BLaER1 (cell line): ENCODE data around the gene ROCK2.

Experiments
- H3K27ac ChIP-seq: shearing (Covaris generic); formaldehyde crosslinking; 2 replicates; pipeline ENCODE4 v1.8.1; 2022
- H3K27me3 ChIP-seq: shearing (Covaris generic); formaldehyde crosslinking; 2 replicates; pipeline ENCODE4 v1.8.1; 2022
- H3K36me3 ChIP-seq: shearing (Covaris generic); formaldehyde crosslinking; 2 replicates; pipeline ENCODE4 v1.8.1; 2022
- H3K4me1 ChIP-seq: shearing (Covaris generic); formaldehyde crosslinking; 2 replicates; pipeline ENCODE4 v1.8.1; 2022
- H3K4me2 ChIP-seq: shearing (Covaris generic); formaldehyde crosslinking; 2 replicates; pipeline ENCODE4 v1.8.1; 2022
- H3K4me3 ChIP-seq: shearing (Covaris generic); formaldehyde crosslinking; 2 replicates; pipeline ENCODE4 v1.8.1; 2022
- H3K9ac ChIP-seq: shearing (Covaris generic); formaldehyde crosslinking; 2 replicates; pipeline ENCODE4 v1.8.1; 2022
- H3K9me3 ChIP-seq: shearing (Covaris generic); formaldehyde crosslinking; 2 replicates; pipeline ENCODE4 v1.8.1; 2022
- H4K20me1 ChIP-seq: shearing (Covaris generic); formaldehyde crosslinking; 2 replicates; pipeline ENCODE4 v1.8.1; 2022
- Cebpa-rat ChIP-seq: shearing (Covaris generic); IDR thresholded peaks from 2 replicates; pipeline ENCODE4 v1.8.1; 2022

ROCK2 gene

DNA sequence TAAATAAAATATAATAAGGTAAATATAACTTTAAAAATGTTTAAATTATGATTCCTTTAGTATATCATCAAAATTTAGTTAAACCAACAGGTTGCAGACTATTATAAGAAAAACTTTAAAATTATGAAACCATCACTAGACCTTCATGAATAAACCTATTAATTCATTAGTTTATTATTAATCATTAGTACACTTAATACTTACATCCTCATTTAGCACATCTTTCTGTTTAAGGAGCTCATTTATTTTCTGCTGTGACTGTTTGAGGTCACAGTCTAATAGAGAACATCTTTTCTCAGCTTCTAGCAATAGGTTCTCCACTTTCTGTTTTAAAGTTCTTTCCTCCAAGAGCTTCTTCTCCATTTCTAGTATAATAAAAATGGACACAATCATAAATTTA, 136.4 kb downstream of the ROCK2 start:
- no peak overlapping the region for H3K9ac ChIP-seq
- no peak overlapping the region for H3K27ac ChIP-seq
- TF ChIP-seq Cebpa-rat, result no peak
- H3K36me3 ChIP-seq, result peaks cover 74% of the 10 kb centered on the region
- no peak overlapping the region for H3K4me2 ChIP-seq
- H3K9me3 ChIP-seq, result no peaks in the 10 kb centered on the region
- H4K20me1 ChIP-seq, result no peaks in the 10 kb centered on the region
- H3K27me3 ChIP-seq, result no peaks in the 10 kb centered on the region
- no peaks in the 10 kb centered on the region for H3K4me1 ChIP-seq
- H3K4me3 ChIP-seq, result no peak overlapping the region

DNA sequence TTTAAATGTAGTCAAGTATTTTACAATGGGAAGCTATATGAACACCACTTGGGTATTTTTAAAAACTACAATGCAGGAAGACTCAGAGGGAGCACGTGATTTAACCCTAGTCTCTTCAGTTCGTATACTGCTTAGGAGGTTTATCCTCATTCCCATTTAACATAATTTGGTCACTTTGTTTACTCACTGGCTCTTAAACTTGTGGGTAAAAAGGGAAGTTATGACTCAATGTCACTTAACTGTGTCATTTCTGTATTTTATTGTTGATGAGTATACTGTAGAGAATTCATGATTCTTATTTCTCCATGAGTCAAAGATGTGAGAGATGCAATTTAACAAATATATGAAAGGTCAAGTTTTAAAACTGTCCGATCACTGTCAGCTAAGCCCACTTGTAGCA, 141.0 kb downstream of the ROCK2 start:
- H3K27me3 ChIP-seq, result no peaks in the 10 kb centered on the region
- no peaks in the 10 kb centered on the region for H3K9me3 ChIP-seq
- no peak overlapping the region for H3K4me2 ChIP-seq
- H3K27ac ChIP-seq, result no peak overlapping the region
- TF ChIP-seq Cebpa-rat, result no peak
- H4K20me1 ChIP-seq, result no peaks in the 10 kb centered on the region
- H3K36me3 ChIP-seq, result peaks cover 86% of the 10 kb centered on the region
- H3K9ac ChIP-seq, result no peak overlapping the region
- H3K4me1 ChIP-seq, result no peaks in the 10 kb centered on the region
- H3K4me3 ChIP-seq, result no peak overlapping the region

DNA sequence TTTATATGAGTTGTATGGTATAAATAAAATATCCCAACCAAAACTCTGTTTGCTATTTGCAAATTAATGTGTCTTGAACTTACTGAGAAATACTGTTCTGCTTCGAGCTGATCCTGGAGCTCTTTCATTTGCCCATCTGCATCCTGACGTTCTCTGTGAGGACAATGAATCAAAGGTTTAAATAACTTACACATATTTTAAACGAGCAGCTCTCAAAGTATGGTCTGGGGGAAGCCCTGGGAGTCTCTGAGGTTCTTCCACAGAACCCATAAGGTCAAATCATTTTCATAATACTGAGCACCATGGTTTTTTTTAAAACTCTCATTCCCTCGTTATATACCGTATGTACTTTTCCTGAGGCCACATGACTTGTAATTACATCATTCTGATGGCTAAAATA, 142.5 kb downstream of the ROCK2 start:
- H3K36me3 ChIP-seq, result peaks cover 90% of the 10 kb centered on the region
- no peak overlapping the region for H3K4me3 ChIP-seq

DNA sequence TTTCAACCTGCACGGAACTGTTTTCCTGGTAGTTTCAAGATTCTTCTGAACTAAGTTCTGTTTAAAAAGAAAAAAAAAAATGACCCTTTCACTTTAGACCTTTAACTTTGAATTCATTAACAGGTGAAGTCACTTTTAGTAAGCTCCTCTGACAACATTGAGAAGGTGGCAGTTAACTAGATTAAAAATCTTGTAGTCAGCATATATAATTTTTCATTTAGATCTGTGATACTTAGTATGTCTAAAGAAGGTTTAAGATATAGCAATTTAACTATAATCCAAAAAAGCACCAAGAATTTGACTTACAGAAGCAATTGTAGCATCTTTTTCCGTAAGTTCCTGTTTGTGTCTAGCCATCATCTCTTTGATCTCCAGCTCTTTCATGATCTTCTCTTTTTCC, 143.8 kb downstream of the ROCK2 start:
- Histone ChIP-seq H3K4me1 (no peaks in the 10 kb centered on the region), H4K20me1 (no peaks in the 10 kb centered on the region), H3K9me3 (no peaks in the 10 kb centered on the region), H3K27ac (no peak overlapping the region), H3K9ac (no peak overlapping the region), H3K4me2 (no peak overlapping the region), H3K4me3 (no peak overlapping the region), H3K27me3 (no peaks in the 10 kb centered on the region), H3K36me3 (peaks cover 90% of the 10 kb centered on the region)
- no peak for TF ChIP-seq Cebpa-rat

More for the DNA sequence above, 142.5 kb downstream of the ROCK2 start:
- H3K4me2 ChIP-seq, result no peak overlapping the region
- no peak for TF ChIP-seq Cebpa-rat
- no peaks in the 10 kb centered on the region for H4K20me1 ChIP-seq
- H3K4me1 ChIP-seq, result no peaks in the 10 kb centered on the region
- H3K9ac ChIP-seq, result no peak overlapping the region
- H3K27me3 ChIP-seq, result no peaks in the 10 kb centered on the region
- H3K9me3 ChIP-seq, result no peaks in the 10 kb centered on the region
- no peak overlapping the region for H3K27ac ChIP-seq

DNA sequence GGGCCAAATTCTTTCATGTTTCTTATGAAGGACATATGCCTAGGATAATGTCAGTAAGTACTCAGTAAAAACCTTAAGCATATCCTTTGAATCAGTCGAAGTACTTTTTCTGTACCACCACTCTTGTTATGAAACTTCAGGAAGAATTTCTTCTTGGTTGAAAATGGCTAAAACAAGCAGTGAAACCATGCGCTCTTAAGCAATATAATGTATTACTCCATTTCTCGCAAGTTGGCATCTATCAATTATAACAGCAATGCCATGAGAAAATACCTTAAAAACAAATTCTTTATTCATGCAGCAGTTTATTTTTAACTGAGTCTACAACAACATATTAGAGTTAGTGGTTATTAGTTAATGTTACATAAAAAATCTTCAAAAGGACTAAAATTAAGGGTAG, 148.2 kb downstream of the ROCK2 start:
- H3K36me3 ChIP-seq, result peaks cover 83% of the 10 kb centered on the region
- no peak overlapping the region for H3K4me2 ChIP-seq
- H3K27me3 ChIP-seq, result no peaks in the 10 kb centered on the region
- H3K27ac ChIP-seq, result no peak overlapping the region
- no peak for TF ChIP-seq Cebpa-rat
- H3K9me3 ChIP-seq, result no peaks in the 10 kb centered on the region
- no peak overlapping the region for H3K4me3 ChIP-seq
- no peaks in the 10 kb centered on the region for H3K4me1 ChIP-seq
- no peak overlapping the region for H3K9ac ChIP-seq
- H4K20me1 ChIP-seq, result no peaks in the 10 kb centered on the region

DNA sequence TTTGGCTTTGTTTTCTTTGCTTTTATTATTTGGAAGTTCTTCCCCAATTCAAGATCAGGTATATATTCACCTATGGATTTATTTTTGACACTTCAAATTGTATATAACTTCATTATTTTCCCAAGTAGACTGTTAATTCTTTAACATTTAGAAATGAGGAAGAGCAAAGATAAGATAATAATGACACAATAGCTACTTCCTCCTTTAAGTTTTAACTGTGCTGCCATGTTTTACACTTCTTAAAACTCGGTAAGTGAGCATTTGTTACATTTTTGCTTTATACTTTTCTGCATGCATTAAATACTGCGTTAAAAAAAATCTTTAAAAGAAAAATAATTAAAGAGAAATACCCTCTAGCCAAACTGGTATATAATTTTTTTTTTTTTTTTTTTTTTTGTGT, 156.7 kb downstream of the ROCK2 start:
- Histone ChIP-seq H4K20me1 (no peaks in the 10 kb centered on the region), H3K27me3 (no peaks in the 10 kb centered on the region), H3K9me3 (no peaks in the 10 kb centered on the region), H3K4me3 (no peak overlapping the region), H3K4me2 (no peak overlapping the region), H3K4me1 (no peaks in the 10 kb centered on the region), H3K9ac (no peak overlapping the region), H3K27ac (no peak overlapping the region), H3K36me3 (peaks cover 67% of the 10 kb centered on the region)
- TF ChIP-seq Cebpa-rat, result no peak

DNA sequence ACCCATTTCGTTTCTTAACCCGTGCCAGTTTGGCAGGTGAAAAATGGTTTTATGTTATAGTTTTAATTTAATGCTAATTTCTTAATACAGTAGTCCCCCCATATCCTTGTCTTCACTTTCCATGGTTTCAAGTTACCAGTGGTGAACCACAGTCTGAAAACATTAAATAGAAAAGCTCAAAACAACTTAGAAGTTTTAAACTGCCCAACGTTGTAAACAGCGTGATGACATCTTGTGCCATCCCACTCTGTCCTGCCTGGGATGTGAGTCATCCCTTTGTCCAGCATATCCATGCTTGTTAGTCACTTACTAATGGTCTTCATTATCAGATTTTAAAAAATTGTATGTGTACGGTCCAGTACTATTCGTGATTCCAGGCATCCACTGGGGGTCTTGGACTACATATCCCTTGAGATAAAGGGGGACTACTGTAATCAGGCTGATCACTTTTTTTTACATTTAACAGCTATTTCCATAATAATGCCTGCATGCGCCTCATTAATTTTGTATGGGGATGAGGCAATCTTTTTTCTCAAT, 157.3 kb downstream of the ROCK2 start:
- H3K9me3 ChIP-seq, result no peaks in the 10 kb centered on the region
- H3K4me3 ChIP-seq, result no peak overlapping the region
- no peaks in the 10 kb centered on the region for H4K20me1 ChIP-seq
- TF ChIP-seq Cebpa-rat, result no peak
- H3K36me3 ChIP-seq, result peaks cover 66% of the 10 kb centered on the region
- H3K27ac ChIP-seq, result no peak overlapping the region
- no peak overlapping the region for H3K9ac ChIP-seq
- H3K4me1 ChIP-seq, result no peaks in the 10 kb centered on the region
- no peak overlapping the region for H3K4me2 ChIP-seq
- no peaks in the 10 kb centered on the region for H3K27me3 ChIP-seq

DNA sequence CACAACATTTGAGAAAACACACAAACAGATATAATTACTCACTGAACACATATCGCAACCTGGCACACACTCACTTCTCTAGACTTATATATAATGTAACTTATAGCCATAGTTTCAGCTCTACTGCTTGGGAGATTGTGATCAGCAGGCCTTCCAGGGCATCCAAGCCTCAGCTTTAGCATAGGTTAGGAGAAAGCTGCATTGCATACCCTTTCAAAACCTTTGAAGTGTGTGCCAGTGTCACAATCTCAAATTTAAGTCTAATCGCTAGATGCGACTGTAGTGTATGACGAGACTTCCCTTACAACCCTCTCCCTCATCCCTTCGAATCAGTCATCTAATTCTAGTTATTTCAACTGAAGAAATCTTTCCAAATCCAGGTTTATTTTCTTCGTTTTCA, 158.3 kb downstream of the ROCK2 start:
- no peaks in the 10 kb centered on the region for H3K27me3 ChIP-seq
- no peak overlapping the region for H3K9ac ChIP-seq
- H3K36me3 ChIP-seq, result peaks cover 65% of the 10 kb centered on the region
- no peak overlapping the region for H3K4me2 ChIP-seq
- TF ChIP-seq Cebpa-rat, result no peak
- no peaks in the 10 kb centered on the region for H3K4me1 ChIP-seq
- no peaks in the 10 kb centered on the region for H3K9me3 ChIP-seq
- no peak overlapping the region for H3K4me3 ChIP-seq
- H3K27ac ChIP-seq, result no peak overlapping the region
- no peaks in the 10 kb centered on the region for H4K20me1 ChIP-seq

DNA sequence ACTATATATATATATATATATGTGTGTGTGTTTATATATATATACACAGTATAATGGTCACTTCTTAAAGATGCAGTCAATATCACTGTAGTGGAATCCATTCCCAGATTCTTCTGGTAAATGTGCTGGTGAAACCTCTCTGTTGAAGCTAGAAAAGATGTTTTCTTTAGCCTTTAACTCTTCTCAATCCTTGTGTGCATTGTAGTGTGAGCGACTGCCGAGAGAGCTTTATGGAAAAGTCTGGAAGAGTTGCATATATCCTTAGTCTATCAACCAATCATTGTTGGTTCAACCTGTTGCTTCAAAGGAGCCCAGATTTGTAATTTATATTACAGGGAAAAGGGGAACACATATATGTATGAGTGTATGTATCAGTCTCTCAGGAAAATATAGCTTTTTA, 161.5 kb downstream of the ROCK2 start:
- TF ChIP-seq Cebpa-rat, result no peak
- H3K36me3 ChIP-seq, result peaks cover 44% of the 10 kb centered on the region
- H3K9ac ChIP-seq, result no peak overlapping the region
- no peaks in the 10 kb centered on the region for H3K9me3 ChIP-seq
- peaks cover 6% of the 10 kb centered on the region for H3K4me1 ChIP-seq
- no peak overlapping the region for H3K4me3 ChIP-seq
- no peak overlapping the region for H3K27ac ChIP-seq
- no peaks in the 10 kb centered on the region for H4K20me1 ChIP-seq
- H3K27me3 ChIP-seq, result no peaks in the 10 kb centered on the region
- no peak overlapping the region for H3K4me2 ChIP-seq

DNA sequence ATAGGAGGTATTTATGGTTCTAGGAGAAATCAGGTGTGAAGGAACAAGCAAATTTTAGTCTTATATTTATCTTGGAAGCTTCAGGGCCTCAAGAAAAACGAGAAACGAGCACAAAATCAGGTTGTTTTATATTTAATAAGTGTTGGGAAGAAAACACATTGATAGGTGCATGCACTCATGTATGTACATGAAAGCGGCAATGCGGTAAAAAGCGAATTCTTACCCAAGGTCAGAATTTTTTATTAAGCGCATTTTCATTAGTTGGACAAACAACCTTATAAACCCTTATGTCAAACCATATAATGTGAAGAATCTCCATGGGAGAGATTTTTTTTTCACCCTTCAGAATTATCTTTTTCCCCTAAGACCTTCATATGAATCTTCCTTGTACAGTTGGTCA, 163.8 kb downstream of the ROCK2 start:
- H3K4me1 ChIP-seq, result peaks cover 29% of the 10 kb centered on the region
- no peaks in the 10 kb centered on the region for H3K9me3 ChIP-seq
- no peak for TF ChIP-seq Cebpa-rat
- H3K4me3 ChIP-seq, result no peak overlapping the region
- no peak overlapping the region for H3K9ac ChIP-seq
- H3K27me3 ChIP-seq, result no peaks in the 10 kb centered on the region
- H3K4me2 ChIP-seq, result no peak overlapping the region
- no peak overlapping the region for H3K27ac ChIP-seq
- no peaks in the 10 kb centered on the region for H4K20me1 ChIP-seq
- peaks cover 27% of the 10 kb centered on the region for H3K36me3 ChIP-seq

DNA sequence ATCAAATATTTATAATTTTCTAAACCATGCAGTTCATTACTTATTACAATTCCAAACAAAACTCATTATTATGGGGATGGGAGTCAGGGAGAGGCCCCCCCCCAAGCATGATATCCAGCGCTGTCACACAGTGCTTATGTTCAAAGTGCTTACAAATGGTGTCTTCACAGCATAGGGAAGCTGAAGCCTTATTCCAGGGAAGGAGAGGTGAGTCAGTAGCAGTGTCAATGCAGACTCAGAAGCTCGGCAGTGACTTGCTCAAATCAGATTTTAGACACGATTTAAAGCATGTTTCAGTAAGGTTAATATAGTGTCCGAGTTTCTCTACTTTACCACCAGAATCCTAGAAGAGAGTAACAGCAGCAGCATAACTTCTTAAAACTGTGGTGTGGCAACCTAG, 164.5 kb downstream of the ROCK2 start:
- Histone ChIP-seq H3K36me3 (peaks cover 20% of the 10 kb centered on the region), H4K20me1 (no peaks in the 10 kb centered on the region), H3K4me1 (peaks cover 37% of the 10 kb centered on the region), H3K4me2 (no peak overlapping the region), H3K27ac (no peak overlapping the region), H3K9ac (no peak overlapping the region), H3K4me3 (no peak overlapping the region), H3K27me3 (no peaks in the 10 kb centered on the region), H3K9me3 (no peaks in the 10 kb centered on the region)
- no peak for TF ChIP-seq Cebpa-rat
